Measurements from ENCODE around the gene MPP2. TPM values are rescaled to one million over a fixed set of nuclear protein-coding genes. Genes with fewer than 3 reads are reported as not detected.

MPP2 gene
- total RNA-seq, 1 donor from 2014 or later, result 51.6 TPM

DNA sequence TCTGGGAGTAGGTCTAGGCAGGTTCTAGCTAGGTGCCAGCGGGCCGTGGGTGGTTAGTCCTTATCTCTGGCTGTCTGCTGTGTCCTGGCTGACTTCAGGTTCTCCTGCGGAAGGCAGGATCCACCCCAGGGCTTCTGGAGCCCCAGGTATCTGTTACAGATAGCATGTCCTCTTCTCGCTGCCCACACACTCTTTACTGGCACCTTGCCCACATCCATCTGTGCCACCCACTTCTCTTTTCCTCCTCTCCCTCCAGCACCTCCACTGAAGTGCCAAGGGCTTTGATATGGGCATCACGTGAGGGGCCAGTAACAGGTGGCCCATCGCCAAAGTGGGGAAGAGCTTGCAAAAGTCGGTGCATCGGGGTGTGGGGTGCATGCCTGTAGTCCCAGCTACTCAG, 4.6 kb upstream of the MPP2 start:
- H3K9me3 Mint-ChIP-seq (ENCODE audit: unreplicated experiment), result peaks cover 5% of the 10 kb centered on the region
- H3K36me3 Mint-ChIP-seq (ENCODE audit: unreplicated experiment), result peaks cover 6% of the 10 kb centered on the region
- peaks cover 3% of the 10 kb centered on the region for H3K27me3 Mint-ChIP-seq (ENCODE audit: unreplicated experiment)
- TF ChIP-seq, protein P1, sequence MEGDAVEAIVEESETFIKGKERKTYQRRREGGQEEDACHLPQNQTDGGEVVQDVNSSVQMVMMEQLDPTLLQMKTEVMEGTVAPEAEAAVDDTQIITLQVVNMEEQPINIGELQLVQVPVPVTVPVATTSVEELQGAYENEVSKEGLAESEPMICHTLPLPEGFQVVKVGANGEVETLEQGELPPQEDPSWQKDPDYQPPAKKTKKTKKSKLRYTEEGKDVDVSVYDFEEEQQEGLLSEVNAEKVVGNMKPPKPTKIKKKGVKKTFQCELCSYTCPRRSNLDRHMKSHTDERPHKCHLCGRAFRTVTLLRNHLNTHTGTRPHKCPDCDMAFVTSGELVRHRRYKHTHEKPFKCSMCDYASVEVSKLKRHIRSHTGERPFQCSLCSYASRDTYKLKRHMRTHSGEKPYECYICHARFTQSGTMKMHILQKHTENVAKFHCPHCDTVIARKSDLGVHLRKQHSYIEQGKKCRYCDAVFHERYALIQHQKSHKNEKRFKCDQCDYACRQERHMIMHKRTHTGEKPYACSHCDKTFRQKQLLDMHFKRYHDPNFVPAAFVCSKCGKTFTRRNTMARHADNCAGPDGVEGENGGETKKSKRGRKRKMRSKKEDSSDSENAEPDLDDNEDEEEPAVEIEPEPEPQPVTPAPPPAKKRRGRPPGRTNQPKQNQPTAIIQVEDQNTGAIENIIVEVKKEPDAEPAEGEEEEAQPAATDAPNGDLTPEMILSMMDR (IDR thresholded peaks at IDR 0.05; ENCODE audit: partially characterized antibody, unreplicated experiment), result no peak
- no peak overlapping the region for H3K4me3 Mint-ChIP-seq (ENCODE audit: unreplicated experiment)
- peaks cover 5% of the 10 kb centered on the region for H3K4me1 Mint-ChIP-seq (ENCODE audit: low read depth, unreplicated experiment)
- no peak overlapping the region for H3K27ac Mint-ChIP-seq (ENCODE audit: unreplicated experiment)
- DNase-seq, result no peak

DNA sequence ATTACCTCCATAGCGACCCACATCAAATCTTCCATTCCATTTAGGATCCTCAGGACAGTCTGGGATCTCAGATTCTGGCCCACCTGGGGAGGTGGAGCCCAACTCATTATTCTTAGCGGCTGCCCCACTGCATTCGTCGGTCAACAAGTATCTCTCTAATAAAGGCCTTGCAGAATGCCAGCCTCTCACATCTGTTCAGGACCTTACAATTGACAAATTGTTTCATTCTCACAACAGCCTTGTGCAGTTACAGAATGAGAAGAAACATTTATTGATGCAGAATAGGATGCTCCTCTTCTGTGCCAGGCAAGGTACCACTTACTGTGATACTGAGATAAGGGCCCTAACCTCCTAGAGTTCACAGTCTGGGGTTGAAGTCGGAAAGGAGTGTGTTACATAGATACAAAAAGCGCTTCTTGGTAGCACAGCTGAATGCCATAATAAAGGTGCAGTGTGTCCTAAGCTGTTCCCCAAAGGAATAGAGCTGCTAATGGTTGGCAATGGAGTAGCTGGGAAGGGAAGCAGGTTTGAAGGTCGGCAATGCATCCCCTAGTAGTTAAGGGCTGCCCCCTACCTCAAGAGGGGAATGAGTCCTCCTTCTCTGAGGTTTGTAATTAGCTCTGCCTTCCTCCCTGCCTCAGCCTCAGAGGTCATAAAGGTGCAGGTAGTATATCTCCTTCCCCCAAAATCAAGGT, 2.3 kb upstream of the MPP2 start:
- Mint-ChIP-seq H3K4me1 (ENCODE audit: low read depth, unreplicated experiment) (peaks cover 5% of the 10 kb centered on the region), H3K4me3 (ENCODE audit: unreplicated experiment) (no peak overlapping the region), H3K36me3 (ENCODE audit: unreplicated experiment) (no peaks in the 10 kb centered on the region), H3K9me3 (ENCODE audit: unreplicated experiment) (peaks cover 6% of the 10 kb centered on the region), H3K27ac (ENCODE audit: unreplicated experiment) (no peak overlapping the region), H3K27me3 (ENCODE audit: unreplicated experiment) (peaks cover 5% of the 10 kb centered on the region)
- no peak for DNase-seq
- TF ChIP-seq, protein P1 (IDR thresholded peaks at IDR 0.05; ENCODE audit: partially characterized antibody, unreplicated experiment), result no peak

DNA sequence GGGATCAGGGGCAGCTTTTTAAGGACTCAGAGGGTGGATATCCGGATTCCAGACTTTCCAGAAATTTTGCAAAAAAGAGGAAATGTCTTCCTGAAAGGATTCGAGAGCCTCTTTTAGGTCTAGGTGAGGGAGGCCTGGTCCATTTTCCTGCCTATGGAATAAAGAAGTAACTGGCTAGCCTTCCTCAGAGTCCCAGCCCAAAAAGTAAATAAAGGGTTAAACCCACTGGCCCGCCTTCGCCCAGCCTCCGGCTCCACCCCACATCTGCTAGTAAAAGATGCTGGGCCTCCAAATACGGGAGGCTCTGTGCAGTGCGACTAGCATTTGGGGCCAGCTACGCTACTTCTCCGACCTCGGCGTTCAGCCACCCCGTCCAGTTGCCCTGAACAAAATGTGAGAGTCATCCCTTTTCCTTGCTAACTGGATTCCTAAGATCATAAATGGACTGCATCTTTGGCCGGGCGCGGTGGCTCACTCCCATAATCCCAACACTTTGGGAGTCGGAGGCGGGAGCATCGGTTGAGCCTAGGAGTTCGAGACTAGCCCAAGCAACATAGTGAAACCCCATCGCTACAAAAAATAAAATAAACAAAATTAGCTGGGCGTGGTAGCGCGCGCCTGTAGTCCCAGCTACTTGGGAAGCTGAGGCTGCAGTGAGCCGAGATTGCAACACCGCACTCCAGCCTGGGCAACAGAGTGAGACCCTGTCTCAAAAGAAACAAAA, 824 bp upstream of the MPP2 start:
- peak overlapping the region; percentile 92 for H3K27ac Mint-ChIP-seq (ENCODE audit: unreplicated experiment)
- DNase-seq, result peak; percentile 74

DNA sequence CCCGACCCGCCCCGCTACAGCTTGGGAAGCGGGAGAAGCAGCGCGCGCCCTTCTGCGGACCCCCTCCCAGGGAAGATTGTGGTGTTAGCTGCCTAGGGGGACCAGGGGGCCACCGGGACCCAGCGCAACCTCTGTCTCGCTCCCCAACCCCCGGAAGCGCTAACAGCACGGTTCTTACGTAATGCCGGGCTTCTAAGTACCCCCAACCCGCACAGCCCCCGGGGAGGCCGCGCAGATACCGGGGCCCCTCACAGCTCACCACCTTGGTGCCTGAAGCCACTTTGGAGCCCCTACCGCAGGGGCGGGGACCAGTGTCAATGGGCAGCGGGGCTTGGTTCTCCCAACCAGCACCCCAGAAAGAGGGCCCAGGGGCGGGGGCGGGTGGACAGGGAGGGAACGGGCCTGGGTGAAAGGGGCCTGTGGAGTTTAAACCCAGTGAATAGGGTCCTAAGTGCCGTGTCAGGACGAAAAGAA, 348 bp downstream of the MPP2 start:
- Mint-ChIP-seq H3K4me3 (ENCODE audit: unreplicated experiment) (peak overlapping the region; percentile 96), H3K36me3 (ENCODE audit: unreplicated experiment) (no peaks in the 10 kb centered on the region), H3K9me3 (ENCODE audit: unreplicated experiment) (peaks cover 6% of the 10 kb centered on the region), H3K27ac (ENCODE audit: unreplicated experiment) (peak overlapping the region; percentile 92), H3K27me3 (ENCODE audit: unreplicated experiment) (peaks cover 5% of the 10 kb centered on the region), H3K4me1 (ENCODE audit: low read depth, unreplicated experiment) (peaks cover 14% of the 10 kb centered on the region)
- DNase-seq, result no peak
- TF ChIP-seq, protein P1 (IDR thresholded peaks at IDR 0.05; ENCODE audit: partially characterized antibody, unreplicated experiment), result no peak

More for the DNA sequence above, 824 bp upstream of the MPP2 start:
- Mint-ChIP-seq H3K27me3 (ENCODE audit: unreplicated experiment) (peaks cover 5% of the 10 kb centered on the region), H3K9me3 (ENCODE audit: unreplicated experiment) (peaks cover 6% of the 10 kb centered on the region), H3K4me1 (ENCODE audit: low read depth, unreplicated experiment) (peaks cover 8% of the 10 kb centered on the region), H3K4me3 (ENCODE audit: unreplicated experiment) (peak overlapping the region; percentile 96), H3K36me3 (ENCODE audit: unreplicated experiment) (no peaks in the 10 kb centered on the region)
- TF ChIP-seq, protein P1 (IDR thresholded peaks at IDR 0.05; ENCODE audit: partially characterized antibody, unreplicated experiment), result no peak
